ENCODE measurements around the gene CRKL. TPM values are rescaled to one million over a fixed set of nuclear protein-coding genes. Genes with fewer than 3 reads are reported as not detected.

Gene CRKL
- total RNA-seq, 1 donor from 2014 or later, result 91.0 TPM

GRCh38 chr22:20881231-20881630, 36.0 kb upstream of the CRKL start:
- H3K9me3 Mint-ChIP-seq, result no peaks in the 10 kb centered on the region
- Histone ChIP-seq H3K9me3 (ENCODE audit: low read depth) (no peaks in the 10 kb centered on the region), H3K27me3 (no peaks in the 10 kb centered on the region), H3K4me3 (no peak overlapping the region), H3F3A (ENCODE audit: low read depth) (no peaks in the 10 kb centered on the region), H3K9ac (no peak overlapping the region), H2AFZ (replicated peaks) (no peak overlapping the region), H3K4me2 (no peak overlapping the region), H3K36me3 (no peaks in the 10 kb centered on the region), H3K27ac (no peak overlapping the region), H3K4me1 (no peaks in the 10 kb centered on the region), H4K20me1 (ENCODE audit: low read depth) (no peaks in the 10 kb centered on the region), H3K79me2 (ENCODE audit: low read depth) (no peaks in the 10 kb centered on the region)
- TF ChIP-seq EZH2phosphoT487 (IDR thresholded peaks at IDR 0.05) (no peak), EZH2 (IDR thresholded peaks at IDR 0.05) (no peak), CTCF (IDR thresholded peaks at IDR 0.05) (no peak)
- no peak overlapping the region for H3K4me3 Mint-ChIP-seq
- DNase-seq (ENCODE audit: low spot score), result no peak
- H3K4me1 Mint-ChIP-seq, result peaks cover 6% of the 10 kb centered on the region
- H3K36me3 Mint-ChIP-seq, result peaks cover 11% of the 10 kb centered on the region
- H3K27me3 Mint-ChIP-seq (ENCODE audit: insufficient read depth, low read depth), result peaks cover 4% of the 10 kb centered on the region
- H3K27ac Mint-ChIP-seq, result no peak overlapping the region

GRCh38 chr22:20881869-20882815, 35.1 kb upstream of the CRKL start:
- H3K27ac Mint-ChIP-seq, result no peak overlapping the region
- Histone ChIP-seq H3K9ac (no peak overlapping the region), H3K4me1 (no peaks in the 10 kb centered on the region), H3K79me2 (ENCODE audit: low read depth) (no peaks in the 10 kb centered on the region), H4K20me1 (ENCODE audit: low read depth) (no peaks in the 10 kb centered on the region), H3K4me3 (no peak overlapping the region), H2AFZ (replicated peaks) (no peak overlapping the region), H3K36me3 (no peaks in the 10 kb centered on the region), H3K4me2 (no peak overlapping the region), H3K9me3 (ENCODE audit: low read depth) (no peaks in the 10 kb centered on the region), H3K27me3 (no peaks in the 10 kb centered on the region), H3K27ac (no peak overlapping the region), H3F3A (ENCODE audit: low read depth) (no peaks in the 10 kb centered on the region)
- peaks cover 6% of the 10 kb centered on the region for H3K4me1 Mint-ChIP-seq
- no peak for TF ChIP-seq EZH2phosphoT487 (IDR thresholded peaks at IDR 0.05)
- no peak for TF ChIP-seq CTCF (IDR thresholded peaks at IDR 0.05)
- TF ChIP-seq EZH2 (IDR thresholded peaks at IDR 0.05), result no peak
- no peaks in the 10 kb centered on the region for H3K9me3 Mint-ChIP-seq
- peaks cover 4% of the 10 kb centered on the region for H3K27me3 Mint-ChIP-seq (ENCODE audit: insufficient read depth, low read depth)
- H3K4me3 Mint-ChIP-seq, result no peak overlapping the region
- peaks cover 11% of the 10 kb centered on the region for H3K36me3 Mint-ChIP-seq
- DNase-seq (ENCODE audit: low spot score), result no peak

GRCh38 chr22:20882855-20883254, 34.4 kb upstream of the CRKL start:
- no peak overlapping the region for H3K27ac Mint-ChIP-seq
- Histone ChIP-seq H3K27ac (no peak overlapping the region), H3K9ac (no peak overlapping the region), H3K36me3 (no peaks in the 10 kb centered on the region), H3K4me2 (no peak overlapping the region), H3K27me3 (no peaks in the 10 kb centered on the region), H4K20me1 (ENCODE audit: low read depth) (no peaks in the 10 kb centered on the region), H3F3A (ENCODE audit: low read depth) (no peaks in the 10 kb centered on the region), H3K79me2 (ENCODE audit: low read depth) (no peaks in the 10 kb centered on the region), H3K4me3 (no peak overlapping the region), H3K4me1 (no peaks in the 10 kb centered on the region), H2AFZ (replicated peaks) (no peak overlapping the region), H3K9me3 (ENCODE audit: low read depth) (no peaks in the 10 kb centered on the region)
- H3K36me3 Mint-ChIP-seq, result peaks cover 13% of the 10 kb centered on the region
- TF ChIP-seq EZH2phosphoT487 (IDR thresholded peaks at IDR 0.05) (no peak), CTCF (IDR thresholded peaks at IDR 0.05) (no peak), EZH2 (IDR thresholded peaks at IDR 0.05) (no peak)
- H3K27me3 Mint-ChIP-seq (ENCODE audit: insufficient read depth, low read depth), result peaks cover 4% of the 10 kb centered on the region
- H3K9me3 Mint-ChIP-seq, result no peaks in the 10 kb centered on the region
- DNase-seq (ENCODE audit: low spot score), result no peak
- H3K4me1 Mint-ChIP-seq, result peaks cover 6% of the 10 kb centered on the region
- H3K4me3 Mint-ChIP-seq, result no peak overlapping the region

Data from neural progenitor cell (in vitro differentiated cells).